ENCODE measurements around the gene MYDGF.
"Not testable (repeated sequence)": the region's sequence is repeated elsewhere in the genome, so short reads cannot be mapped to it uniquely, and the experiment has no call there.

MYDGF gene

GRCh38 chr19:4669723-4670480 is at the start of gene MYDGF:
TSS of gene MYDGF (minus strand) at chr19:4670342. CDS start at chr19:4670334, 8 bp downstream.
- DNase-seq, result peak; percentile 92 to 93

GRCh38 chr19:4719499-4719866 is 49.3 kb upstream of the MYDGF start:
- no peak for DNase-seq

GRCh38 chr19:4717966-4718701 is 48.0 kb upstream of the MYDGF start:
- DNase-seq, result no peak

- no peak for DNase-seq
These were observed 47.2 kb upstream of the MYDGF start for GRCh38 chr19:4717191-4717965.

- DNase-seq, result no peak
These were observed 45.5 kb upstream of the MYDGF start for GRCh38 chr19:4715529-4716221.

- not testable (repeated sequence) for DNase-seq
These were observed 45.0 kb upstream of the MYDGF start for GRCh38 chr19:4715178-4715528.

GRCh38 chr19:4714016-4714415 is 43.9 kb upstream of the MYDGF start:
- DNase-seq, result no peak

GRCh38 chr19:4713384-4713951 is 43.3 kb upstream of the MYDGF start:
- DNase-seq, result no peak

GRCh38 chr19:4712771-4713170 is 42.6 kb upstream of the MYDGF start:
- DNase-seq, result no peak

- no peak for DNase-seq
These were observed 41.1 kb upstream of the MYDGF start for GRCh38 chr19:4711211-4711610.

- DNase-seq, result no peak
These were observed 40.1 kb upstream of the MYDGF start for GRCh38 chr19:4710281-4710600.

GRCh38 chr19:4709440-4710280 is 39.5 kb upstream of the MYDGF start:
- no peak for DNase-seq

GRCh38 chr19:4707956-4708650 is 38.0 kb upstream of the MYDGF start:
- no peak for DNase-seq

GRCh38 chr19:4707322-4707721 is 37.2 kb upstream of the MYDGF start:
- DNase-seq, result no peak

GRCh38 chr19:4705413-4706131 is 35.4 kb upstream of the MYDGF start:
- DNase-seq, result no peak

- DNase-seq, result no peak
These were observed 34.2 kb upstream of the MYDGF start for GRCh38 chr19:4704317-4704673.

- no peak for DNase-seq
These were observed 33.7 kb upstream of the MYDGF start for GRCh38 chr19:4703671-4704316.

- DNase-seq, result no peak
These were observed 32.6 kb upstream of the MYDGF start for GRCh38 chr19:4702764-4703163.

GRCh38 chr19:4701557-4701956 is 31.4 kb upstream of the MYDGF start:
- no peak for DNase-seq

- DNase-seq, result no peak
These were observed 30.5 kb upstream of the MYDGF start for GRCh38 chr19:4700693-4700970.

Measured in activated CD4-positive, alpha-beta T cell treated with anti-CD3 and anti-CD28 coated beads, Interleukin-2, amount 50 U/mL, for 4 hours (primary cell).